HG03103 (cell line): Measurements from ENCODE around the gene RABGEF1.
"Not testable (repeated sequence)": the region's sequence is repeated elsewhere in the genome, so short reads cannot be mapped to it uniquely, and the experiment has no call there.

ENCODE experiments used
- ATAC-seq: cut with Tn5 transposase; IDR thresholded peaks from one replicate; pipeline ENCODE4 v1.9.1; 2021; ENCODE audit warnings: low read depth; ENCODE audit not compliant: unreplicated experiment

Gene RABGEF1

GRCh38 chr7:66845379-66846095, 105.0 kb downstream of the RABGEF1 start:
- no peak for ATAC-seq

GRCh38 chr7:66846096-66846445, 105.5 kb downstream of the RABGEF1 start:
- ATAC-seq, result not testable (repeated sequence)

DNA sequence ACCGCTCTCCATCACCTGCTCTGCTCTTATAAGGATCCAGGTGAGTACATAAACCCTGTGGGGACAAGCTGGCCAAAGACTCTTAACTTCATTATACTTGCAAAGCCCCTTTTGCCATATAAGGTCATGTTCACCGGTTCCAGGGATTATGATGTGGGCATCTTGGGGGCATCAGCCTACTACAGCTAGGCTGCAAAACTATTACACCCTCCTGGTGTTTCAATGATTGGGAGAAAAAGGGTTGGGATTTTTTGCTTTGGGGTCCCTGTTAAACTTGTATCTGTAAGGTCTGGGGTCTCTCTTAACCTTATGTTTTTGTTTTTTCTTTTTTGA, 107.0 kb downstream of the RABGEF1 start:
- ATAC-seq, result not testable (repeated sequence)

DNA sequence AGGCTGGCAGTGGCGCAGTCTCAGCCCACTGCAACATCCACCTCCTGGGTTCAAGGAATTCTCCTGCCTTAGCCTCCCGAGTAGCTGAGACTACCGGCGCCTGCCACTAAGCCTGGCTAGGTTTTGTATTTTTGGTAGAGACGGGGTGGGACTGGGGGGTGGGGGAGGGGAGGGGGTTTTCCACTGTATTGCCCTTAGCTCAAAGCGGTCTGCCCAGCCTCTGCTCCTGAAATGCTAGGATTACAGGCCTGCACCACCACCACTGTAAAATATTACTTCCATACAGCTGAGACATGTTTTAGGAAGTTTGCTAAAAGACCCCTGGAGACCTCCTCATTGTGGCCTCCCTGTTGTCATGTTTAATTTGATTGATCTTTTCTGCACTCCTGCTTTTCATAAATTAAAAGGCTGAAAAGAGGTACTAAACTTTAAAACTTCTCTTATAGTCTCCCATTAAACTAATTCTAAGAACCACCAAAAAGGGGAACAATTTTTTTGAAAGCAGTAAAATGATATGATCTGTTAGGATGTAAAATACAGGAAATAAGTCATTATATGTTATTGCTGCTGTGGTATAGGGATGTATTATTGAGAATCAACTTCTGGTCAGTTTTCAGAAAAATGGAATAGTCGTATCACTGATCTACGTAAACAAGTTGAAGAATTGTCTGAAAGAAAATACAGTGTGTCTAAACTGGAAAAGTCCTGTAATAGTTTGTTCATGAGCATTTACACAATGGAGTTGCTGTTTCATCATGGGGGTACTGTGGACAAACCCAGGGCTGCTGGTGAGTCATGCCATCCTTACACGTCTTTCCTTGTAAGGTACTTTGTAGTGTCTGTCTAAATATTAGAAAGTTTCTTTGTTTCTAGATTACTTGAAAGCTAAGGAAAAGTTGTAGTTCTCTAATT, 107.6 kb downstream of the RABGEF1 start:
- ATAC-seq, result no peak

- no peak for ATAC-seq
Observed at GRCh38 chr7:66859339-66859738, 118.8 kb downstream of the RABGEF1 start.

DNA sequence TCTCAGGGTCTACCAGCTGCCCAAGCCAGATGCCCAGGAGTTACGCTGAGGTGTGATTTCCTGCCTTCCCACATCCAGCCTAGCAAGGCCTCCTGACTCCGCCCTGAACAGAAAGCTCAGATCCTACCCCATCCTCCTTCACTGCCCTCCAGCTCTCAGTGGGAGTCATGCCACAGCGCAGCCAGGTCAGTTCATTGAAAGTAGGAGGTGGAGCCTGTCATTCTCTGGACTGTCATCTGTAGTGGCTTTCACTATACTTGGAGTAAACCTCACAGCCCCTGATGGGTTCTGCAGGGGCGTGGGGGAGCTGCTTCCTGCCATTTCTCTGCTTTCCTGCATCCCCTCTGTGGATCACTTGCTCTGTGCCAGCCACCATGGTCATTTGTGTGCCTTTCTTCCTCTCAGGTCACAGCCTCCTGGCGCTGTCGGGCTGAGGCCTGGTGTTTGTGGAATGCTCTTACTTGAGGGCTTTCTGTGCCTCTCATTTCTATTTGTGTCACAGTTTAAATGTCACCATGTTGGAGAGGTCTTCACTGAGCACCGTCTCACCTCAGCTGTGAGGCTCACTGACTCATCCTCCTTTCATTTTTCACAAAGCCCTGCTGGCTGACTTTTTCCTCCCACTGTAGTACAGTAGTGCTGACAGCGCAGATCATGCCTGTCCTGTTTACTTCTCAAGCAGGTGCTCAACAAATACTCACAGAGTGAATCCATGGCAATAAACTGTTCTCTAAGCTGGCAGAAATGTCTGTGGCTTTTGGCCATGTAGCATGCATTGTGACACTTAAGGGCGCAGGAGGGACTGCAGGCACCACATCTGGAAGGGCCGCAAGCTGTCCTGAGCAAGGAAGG, 119.5 kb downstream of the RABGEF1 start:
- ATAC-seq, result no peak

GRCh38 chr7:66860767-66861166, 120.2 kb downstream of the RABGEF1 start:
- ATAC-seq, result no peak
